AML-193 (cell line): ENCODE results near the gene PPP4R3A.
"Not testable (repeated sequence)": the region's sequence is repeated elsewhere in the genome, so short reads cannot be mapped to it uniquely, and the experiment has no call there.

ENCODE experiments used
- DNase-seq, 2 experiments: peaks; one replicate each; lab custom pipeline; 2025; lab: John Stamatoyannopoulos, UW

PPP4R3A gene

GRCh38 chr14:91503000-91503504 is 7.1 kb downstream of the PPP4R3A start:
- DNase-seq = no peak

DNA sequence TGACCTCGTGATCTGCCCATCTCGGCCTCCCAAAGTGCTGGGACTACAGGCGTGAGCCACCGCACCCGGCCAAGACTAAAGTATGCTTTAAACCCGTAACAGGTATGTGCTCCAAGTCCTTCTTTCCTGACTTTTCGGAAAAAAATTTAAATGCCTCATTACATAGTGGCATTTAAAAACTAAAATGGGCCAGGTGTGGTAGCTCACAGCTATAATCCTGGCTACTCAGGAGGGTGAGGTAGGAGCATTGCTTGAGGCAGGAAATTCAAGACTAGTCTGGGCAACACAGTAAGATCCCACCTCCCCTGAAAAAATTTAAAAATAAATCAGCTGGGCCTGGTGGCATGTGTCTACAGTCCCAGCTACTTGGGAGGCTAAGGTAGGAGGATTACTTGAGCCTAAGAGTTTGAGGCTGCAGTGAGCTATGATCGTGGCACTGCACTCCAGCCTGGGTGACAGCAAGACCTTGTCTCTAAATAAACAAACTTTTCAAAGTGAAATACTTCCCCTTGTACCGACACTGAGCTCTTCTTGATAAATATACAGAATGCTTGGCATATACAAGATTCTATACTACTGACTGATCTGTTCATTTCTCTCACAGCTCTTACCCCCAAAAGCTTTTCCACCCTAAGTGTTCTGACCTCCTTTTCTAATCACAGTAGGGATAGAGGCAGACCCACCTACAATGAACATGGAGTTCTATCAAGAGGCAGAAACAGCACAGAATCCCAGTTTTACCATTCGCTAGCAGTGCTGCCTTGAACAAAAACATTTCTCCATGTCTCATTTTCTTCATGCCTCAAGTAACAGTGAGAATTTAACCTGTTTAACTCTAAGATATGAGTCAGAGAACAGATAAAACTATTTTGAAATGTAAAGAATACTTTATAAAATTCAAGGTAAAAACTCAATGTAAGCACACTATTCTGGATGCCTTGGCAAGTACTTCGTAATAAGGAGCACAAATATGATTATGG is 7.9 kb downstream of the PPP4R3A start:
- DNase-seq = no peak

- no peak for DNase-seq
Observed at GRCh38 chr14:91501348-91501747, 8.8 kb downstream of the PPP4R3A start.

GRCh38 chr14:91496790-91497189 is 13.3 kb downstream of the PPP4R3A start:
- no peak for DNase-seq

GRCh38 chr14:91494392-91495065 is 15.6 kb downstream of the PPP4R3A start:
- not testable (repeated sequence) for DNase-seq

DNA sequence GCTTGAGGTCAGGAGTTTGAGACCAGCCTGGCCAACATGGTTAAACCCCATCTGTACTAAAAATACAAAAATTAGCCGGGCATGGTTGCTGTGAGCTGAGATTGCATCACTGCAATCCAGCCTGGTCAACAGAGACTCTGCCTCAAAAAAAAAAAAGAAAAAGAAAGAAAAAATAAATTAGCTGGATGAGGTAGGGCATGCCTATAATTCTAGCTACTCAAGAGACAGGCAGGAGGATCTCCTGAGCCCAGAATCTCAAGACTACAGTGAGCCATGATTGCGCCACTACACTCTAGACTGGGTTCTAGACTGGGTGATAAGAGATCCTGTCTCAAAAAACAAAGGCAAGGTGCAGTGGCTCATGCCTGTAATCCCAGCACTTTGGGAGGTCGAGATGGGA is 16.9 kb downstream of the PPP4R3A start:
- no peak for DNase-seq

GRCh38 chr14:91484744-91485143 is 25.4 kb downstream of the PPP4R3A start:
- no peak for DNase-seq

DNA sequence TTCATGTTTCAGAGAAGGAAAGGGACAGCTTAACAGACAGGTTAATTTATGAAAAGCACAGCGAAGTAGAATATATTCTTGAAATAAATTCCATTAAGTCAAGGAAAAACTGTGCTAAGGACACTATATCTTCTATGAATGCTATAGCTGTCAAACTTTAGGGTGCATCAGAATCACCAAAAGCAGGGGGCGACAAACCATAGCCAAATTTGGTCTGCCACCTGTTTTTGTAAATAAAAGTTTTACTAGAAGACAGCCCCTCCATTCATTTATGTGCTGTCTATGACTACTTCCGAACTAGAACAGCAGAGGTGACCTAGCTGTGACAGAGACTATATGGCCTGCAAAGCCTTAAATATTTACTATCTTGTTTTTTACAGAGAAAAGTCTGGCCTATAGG is 25.9 kb downstream of the PPP4R3A start:
- DNase-seq = no peak

GRCh38 chr14:91482263-91483013 is 27.7 kb downstream of the PPP4R3A start:
- DNase-seq = peak; percentile 69 to 83

DNA sequence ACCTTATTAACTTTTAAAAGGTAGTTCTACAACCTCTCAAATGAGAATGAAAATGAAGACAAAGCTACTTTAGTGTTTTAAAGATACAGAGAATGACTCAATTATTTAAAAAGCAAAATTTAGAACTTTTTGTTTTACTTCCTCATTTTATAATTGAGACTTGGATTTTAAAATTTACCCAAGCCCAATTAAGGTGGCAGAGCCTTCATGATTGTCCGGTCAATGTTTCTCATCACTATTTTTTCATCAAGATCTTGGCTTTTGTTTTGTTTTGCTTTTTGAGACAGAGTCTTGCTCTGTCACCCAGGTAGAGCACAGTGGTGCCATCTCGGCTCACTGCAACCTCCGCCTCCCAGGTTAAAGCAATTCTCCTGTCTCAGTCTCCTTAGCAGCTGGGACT is 32.7 kb downstream of the PPP4R3A start:
- DNase-seq = no peak

GRCh38 chr14:91473046-91473445 is 37.1 kb downstream of the PPP4R3A start:
- no peak for DNase-seq

DNA sequence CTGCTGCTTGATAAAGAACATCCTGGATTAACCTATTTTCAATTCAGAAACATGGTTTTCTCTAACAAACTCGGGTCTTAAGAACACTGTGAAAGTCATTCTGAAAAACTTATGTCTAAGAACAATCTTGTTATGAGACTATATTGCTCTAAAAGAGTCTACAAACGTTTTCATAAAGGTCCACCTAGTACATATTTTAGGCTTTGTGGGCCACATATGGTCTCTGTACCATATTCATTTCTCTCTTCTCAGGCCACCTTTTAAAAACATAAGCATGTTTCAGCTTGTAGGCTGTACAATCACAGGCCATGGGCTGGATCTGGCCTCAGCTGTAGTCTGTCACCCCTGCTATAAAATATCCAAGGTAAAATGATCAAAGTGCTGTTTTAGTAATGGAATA is 39.9 kb downstream of the PPP4R3A start:
- no peak for DNase-seq

DNA sequence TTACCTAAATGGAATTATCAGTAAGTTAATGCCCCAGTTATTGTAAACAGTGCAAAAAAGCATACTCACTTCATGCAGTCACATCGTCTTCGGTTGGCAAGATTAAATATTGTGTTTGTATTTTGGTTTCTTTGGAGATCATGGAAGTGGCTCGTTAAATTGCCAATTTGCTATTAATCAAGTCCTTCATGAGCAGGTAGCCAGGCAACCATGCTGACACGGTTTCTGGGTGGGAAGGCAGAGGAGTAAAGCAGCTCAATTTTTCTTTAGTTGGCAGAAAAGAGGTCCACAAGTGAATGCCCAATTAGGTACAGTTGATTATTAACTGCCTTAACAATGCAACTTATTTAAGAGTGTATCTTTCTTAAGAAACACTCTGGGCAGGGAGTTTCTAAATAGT is 43.9 kb downstream of the PPP4R3A start:
- no peak for DNase-seq

DNA sequence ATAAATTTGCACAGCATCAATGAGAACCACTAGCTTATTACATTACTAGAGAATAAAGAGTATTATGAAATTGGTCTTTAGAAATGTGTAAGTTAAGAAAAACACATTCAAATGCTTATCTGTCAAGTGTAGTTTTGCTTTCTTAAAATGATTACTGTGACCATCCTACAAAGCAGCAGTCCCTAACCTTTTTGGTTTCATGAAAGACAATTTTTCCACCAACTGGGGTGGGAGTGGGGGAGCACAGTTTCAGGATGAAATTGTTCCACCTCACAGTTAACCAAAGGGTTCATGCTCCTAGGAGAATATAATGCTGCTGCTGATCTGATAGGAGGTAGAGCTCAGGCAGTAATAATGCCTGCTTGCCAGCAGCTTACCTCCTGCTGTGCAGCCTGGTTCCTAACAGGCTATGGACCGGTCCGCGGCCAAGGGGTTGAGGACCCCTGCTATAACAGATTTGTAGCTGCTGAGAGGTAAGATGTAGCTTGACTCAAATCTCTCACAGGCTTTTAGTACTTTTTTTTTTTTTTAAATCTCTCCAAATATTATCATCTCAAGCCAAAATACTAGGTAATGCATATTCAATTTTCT is 45.4 kb downstream of the PPP4R3A start:
- no peak for DNase-seq

DNA sequence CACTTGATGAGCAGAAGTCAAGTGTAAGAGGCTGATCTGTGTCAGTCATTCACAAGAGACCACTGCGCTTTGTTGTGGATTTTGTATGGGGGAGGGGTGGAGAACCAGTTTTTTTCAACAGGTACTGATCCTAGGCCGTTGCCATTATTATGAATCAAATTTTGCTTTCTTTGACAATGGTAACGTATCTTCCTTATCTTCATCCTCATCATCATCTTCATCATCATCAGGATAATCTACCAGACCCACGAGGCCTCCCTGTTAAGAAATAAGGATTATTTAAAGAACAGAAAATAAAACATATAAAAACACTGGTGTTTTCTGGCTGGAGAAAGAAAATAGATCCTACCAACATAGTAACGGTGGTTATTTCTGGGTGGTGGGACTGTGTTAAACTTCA is 51.5 kb downstream of the PPP4R3A start:
- DNase-seq = no peak

- DNase-seq = no peak
Observed at GRCh38 chr14:91456283-91456682, 53.8 kb downstream of the PPP4R3A start.

- no peak for DNase-seq
Observed at GRCh38 chr14:91454580-91454979, 55.5 kb downstream of the PPP4R3A start.

GRCh38 chr14:91454155-91454554 is 56.0 kb downstream of the PPP4R3A start:
- DNase-seq = no peak

DNA sequence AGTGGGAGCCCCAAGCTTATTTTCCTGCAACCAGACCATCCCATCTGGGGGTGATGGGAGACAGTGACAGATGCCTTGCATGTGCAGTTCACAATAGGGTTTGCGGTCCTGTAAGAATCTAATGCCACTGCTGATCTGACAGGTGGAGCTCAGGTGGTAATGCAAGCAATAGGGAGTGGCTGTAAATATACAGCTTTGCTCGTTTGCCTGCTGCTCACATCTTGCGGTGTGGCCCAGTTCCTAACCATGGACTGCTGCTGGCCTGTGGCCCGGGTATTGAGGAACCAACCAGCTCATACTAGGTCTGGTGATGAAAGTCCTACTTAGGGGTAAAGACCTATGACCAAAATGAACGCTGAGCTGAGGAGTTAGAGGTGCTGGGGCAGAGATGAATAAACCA is 56.4 kb downstream of the PPP4R3A start:
- DNase-seq = no peak

DNA sequence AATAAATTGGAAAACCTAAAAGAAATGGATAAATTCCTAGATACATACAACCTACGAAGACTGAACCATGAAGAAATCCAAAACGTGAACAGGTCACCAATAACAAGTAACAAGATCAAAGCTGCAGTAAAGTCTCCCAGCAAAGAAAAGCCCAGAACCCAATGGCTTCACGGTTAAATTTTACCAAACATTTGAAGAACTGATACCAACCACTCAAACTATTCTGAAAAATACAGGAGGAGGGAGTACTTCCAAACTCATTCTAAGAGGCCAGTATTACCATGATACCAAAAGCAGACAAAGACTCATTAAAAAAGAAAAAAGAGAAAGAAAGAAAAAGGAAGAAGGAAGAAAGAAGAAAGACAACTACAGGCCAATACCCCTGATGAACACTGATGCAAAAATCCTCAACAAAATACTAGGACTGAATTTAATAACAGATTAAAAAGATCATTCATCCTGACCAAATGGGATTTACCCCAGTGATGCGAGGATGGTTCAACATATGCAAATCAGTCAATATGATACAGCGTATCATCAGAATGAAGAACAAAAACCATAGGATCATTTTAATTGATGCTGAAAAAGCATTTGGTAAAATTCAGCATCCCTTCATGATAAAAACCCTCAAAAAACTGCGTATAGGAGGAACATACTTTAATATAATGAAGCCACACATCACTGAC is 65.6 kb downstream of the PPP4R3A start:
- no peak for DNase-seq

GRCh38 chr14:91439345-91439744 is 70.8 kb downstream of the PPP4R3A start:
- no peak for DNase-seq
